Prostate gland (tissue), 2 donors: ENCODE results near the gene MMP19.

ENCODE experiments used
- CTCF ChIP-seq, 4 experiments: fragments of 200-600 bp in 2 of 4; fragments of 450-650 bp in 2 of 4; sonication (generic) in 2 of 4; IDR thresholded peaks; 1 replicate in 3 of 4; 2 replicates in 1 of 4; pipeline ENCODE4 v1.5.1; 2016 to 2019; ENCODE audit warnings: antibody characterized with exemption in 4 of 4, mild to moderate bottlenecking in 2 of 4, moderate library complexity in 2 of 4
- POLR2A ChIP-seq: fragments of 450-650 bp; IDR thresholded peaks from one replicate; pipeline ENCODE4 v1.6.1; 2016; ENCODE audit warnings: antibody characterized with exemption, mild to moderate bottlenecking
- POLR2AphosphoS5 ChIP-seq: sonication (generic); formaldehyde crosslinking; IDR thresholded peaks from one replicate; pipeline ENCODE4 v1.6.1; 2017; ENCODE audit warnings: antibody characterized with exemption

DNA sequence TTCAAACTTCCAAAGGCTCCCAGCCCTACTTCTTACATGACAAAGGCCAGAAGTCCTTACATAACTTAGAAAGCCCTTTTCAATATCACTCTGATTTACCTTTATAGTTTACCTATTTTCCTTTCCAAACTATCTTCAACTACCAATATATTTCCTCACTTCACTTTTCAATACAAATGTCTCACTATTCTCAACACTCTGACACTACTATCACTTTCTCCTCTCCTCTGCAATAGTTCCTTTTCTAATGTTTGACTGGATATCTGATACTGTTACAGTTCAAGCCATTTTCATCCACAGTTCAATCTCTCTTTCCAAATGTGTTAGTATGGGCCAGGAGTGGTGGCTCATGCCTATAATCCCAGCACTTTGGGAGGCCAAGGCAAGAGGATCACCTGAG is 28.5 kb downstream of the MMP19 start:
- TF ChIP-seq CTCF (IDR thresholded peaks at IDR 0.05), result no peak
- TF ChIP-seq POLR2A, result no peak
- TF ChIP-seq POLR2AphosphoS5, result no peak
